SJSA1 (cell line): Measurements from ENCODE around the gene CEBPB. TPM values are rescaled to one million over a fixed set of nuclear protein-coding genes. Genes with fewer than 3 reads are reported as not detected.
A peak's percentile ranks its signal among the peaks of the same experiment; 100 is the strongest.

ENCODE experiments used
- DNase-seq, 2 experiments: peaks; one replicate each; pipeline ENCODE4 v3.0.0-alpha.2; 2015 to 2020; ENCODE audit warnings: low spot score in 2 of 2, low read depth in 1 of 2
- H3K27ac ChIP-seq: fragments of 250-450 bp; sonication (Bioruptor Pico); 2 replicates; pipeline ENCODE4 v1.5.1; 2020; ENCODE audit warnings: mild to moderate bottlenecking, moderate library complexity
- H3K27me3 ChIP-seq: fragments of 250-450 bp; sonication (Bioruptor Pico); replicated peaks from 2 replicates; pipeline ENCODE4 v1.5.1; 2020; ENCODE audit warnings: mild to moderate bottlenecking, moderate library complexity
- H3K36me3 ChIP-seq: fragments of 250-450 bp; sonication (Bioruptor Pico); 2 replicates; pipeline ENCODE4 v1.5.1; 2020; ENCODE audit warnings: mild to moderate bottlenecking
- H3K4me1 ChIP-seq: fragments of 250-450 bp; sonication (Bioruptor Pico); replicated peaks from 2 replicates; pipeline ENCODE4 v1.6.1; 2021; ENCODE audit warnings: mild to moderate bottlenecking
- H3K4me3 ChIP-seq: fragments of 250-450 bp; sonication (Bioruptor Pico); 2 replicates; pipeline ENCODE4 v1.5.1; 2020; ENCODE audit warnings: mild to moderate bottlenecking
- H3K9me3 ChIP-seq: fragments of 250-450 bp; sonication (Bioruptor Pico); replicated peaks from 2 replicates; pipeline ENCODE4 v1.5.1; 2020; ENCODE audit warnings: mild to moderate bottlenecking
- total RNA-seq: library from RNA; depleted of rRNA; stranded (reverse); fragments of >200 nt; shearing (Covaris generic); gene quantifications from 2 replicates; pipeline ENCODE4 v1.2.3, GENCODE V29; 2014; rRNA removed

CEBPB gene
- total RNA-seq = 29.3 and 30.8 TPM in 2 replicates

GRCh38 chr20:50190251-50191064 lies at the start of gene CEBPB:
CEBPB (plus strand) TSS chr20:50190830; CDS start chr20:50191034, 204 bp downstream.
- Histone ChIP-seq H3K27me3 (no peaks in the 10 kb centered on the region), H3K4me1 (peaks cover 25% of the 10 kb centered on the region), H3K4me3 (peak within 1 kb of the TSS; percentile 100), H3K9me3 (peaks cover 3% of the 10 kb centered on the region; the same call in 1 of the 2 replicates), H3K36me3 (peaks cover 41% of the 10 kb centered on the region), H3K27ac (peak within 1 kb of the TSS; percentile 97)
- peak; percentile 91 to 92 for DNase-seq

GRCh38 chr20:50141018-50141675 lies 49.5 kb upstream of the CEBPB start:
- Histone ChIP-seq H3K27ac (no peak overlapping the region), H3K4me1 (peaks cover 40% of the 10 kb centered on the region), H3K27me3 (no peaks in the 10 kb centered on the region), H3K9me3 (no peaks in the 10 kb centered on the region), H3K4me3 (no peak overlapping the region), H3K36me3 (peaks cover 77% of the 10 kb centered on the region)
- DNase-seq = no peak

GRCh38 chr20:50141811-50142561 lies 48.6 kb upstream of the CEBPB start:
- DNase-seq = no peak
- H3K9me3 ChIP-seq = no peaks in the 10 kb centered on the region
- H3K4me3 ChIP-seq = no peak overlapping the region
- H3K27me3 ChIP-seq = no peaks in the 10 kb centered on the region
- H3K4me1 ChIP-seq = peaks cover 45% of the 10 kb centered on the region
- H3K27ac ChIP-seq = no peak overlapping the region
- H3K36me3 ChIP-seq = peaks cover 81% of the 10 kb centered on the region

DNA sequence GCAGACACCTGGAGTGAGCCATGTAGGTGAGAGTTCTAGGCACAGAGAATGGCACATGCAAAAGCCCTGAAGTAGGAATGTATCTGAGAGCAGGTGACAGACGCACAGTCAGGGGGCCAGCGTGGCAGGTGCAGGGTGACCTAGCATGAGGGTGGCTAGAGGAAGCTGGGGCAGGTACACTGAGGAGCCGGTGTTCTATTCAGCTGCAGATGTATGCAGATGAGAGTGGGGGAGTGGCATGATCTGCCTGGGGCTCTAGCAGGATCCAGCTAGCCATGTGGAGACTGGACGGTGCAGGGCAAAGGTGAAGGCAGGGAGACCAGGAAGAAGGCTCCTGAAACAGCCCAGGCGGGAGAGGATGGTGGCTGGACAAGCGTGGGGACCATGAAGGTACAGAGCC lies 47.8 kb upstream of the CEBPB start:
- Histone ChIP-seq H3K4me3 (no peak overlapping the region), H3K4me1 (peaks cover 45% of the 10 kb centered on the region), H3K27ac (no peak overlapping the region), H3K9me3 (no peaks in the 10 kb centered on the region), H3K27me3 (no peaks in the 10 kb centered on the region), H3K36me3 (peaks cover 81% of the 10 kb centered on the region)
- no peak for DNase-seq

GRCh38 chr20:50144362-50144761 lies 46.3 kb upstream of the CEBPB start:
- no peaks in the 10 kb centered on the region for H3K9me3 ChIP-seq
- peak; percentile 57 to 79 for DNase-seq
- no peaks in the 10 kb centered on the region for H3K27me3 ChIP-seq
- no peak overlapping the region for H3K4me3 ChIP-seq
- H3K36me3 ChIP-seq = peaks cover 79% of the 10 kb centered on the region
- peaks cover 39% of the 10 kb centered on the region for H3K4me1 ChIP-seq
- peak overlapping the region; percentile 51 for H3K27ac ChIP-seq

DNA sequence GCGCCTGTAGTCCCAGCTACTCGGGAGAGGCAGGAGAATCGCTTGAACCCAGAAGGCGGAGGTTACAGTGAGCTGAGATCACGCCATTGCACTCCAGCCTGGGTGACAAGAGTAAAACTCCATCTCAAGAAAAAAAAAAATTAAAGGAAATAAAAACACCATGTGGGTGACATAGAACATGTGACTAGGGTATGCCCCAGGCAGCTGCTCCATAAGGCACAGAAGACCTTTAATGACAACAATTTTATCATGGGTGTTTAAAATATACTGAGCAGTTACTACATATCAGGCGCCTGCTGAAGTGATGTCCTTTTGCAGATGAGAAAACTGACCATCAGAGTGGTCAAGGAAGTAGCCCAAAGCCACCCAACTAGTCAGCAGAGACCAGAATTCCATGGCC lies 45.1 kb upstream of the CEBPB start:
- Histone ChIP-seq H3K9me3 (no peaks in the 10 kb centered on the region), H3K4me1 (peaks cover 41% of the 10 kb centered on the region), H3K27ac (no peak overlapping the region; the same call in 1 of the 2 replicates), H3K36me3 (peaks cover 83% of the 10 kb centered on the region), H3K4me3 (no peak overlapping the region), H3K27me3 (no peaks in the 10 kb centered on the region)
- DNase-seq = no peak

GRCh38 chr20:50146214-50146613 lies 44.4 kb upstream of the CEBPB start:
- Histone ChIP-seq H3K27ac (peak overlapping the region; percentile 96), H3K36me3 (peaks cover 83% of the 10 kb centered on the region), H3K4me1 (peaks cover 47% of the 10 kb centered on the region), H3K4me3 (no peak overlapping the region), H3K9me3 (no peaks in the 10 kb centered on the region), H3K27me3 (no peaks in the 10 kb centered on the region)
- DNase-seq = no peak

GRCh38 chr20:50146732-50147662 lies 43.6 kb upstream of the CEBPB start:
- Histone ChIP-seq H3K27ac (peak overlapping the region; percentile 96), H3K4me3 (no peak overlapping the region), H3K4me1 (peaks cover 55% of the 10 kb centered on the region), H3K9me3 (no peaks in the 10 kb centered on the region), H3K27me3 (no peaks in the 10 kb centered on the region), H3K36me3 (peaks cover 80% of the 10 kb centered on the region)
- peak; percentile 71 to 81 for DNase-seq

DNA sequence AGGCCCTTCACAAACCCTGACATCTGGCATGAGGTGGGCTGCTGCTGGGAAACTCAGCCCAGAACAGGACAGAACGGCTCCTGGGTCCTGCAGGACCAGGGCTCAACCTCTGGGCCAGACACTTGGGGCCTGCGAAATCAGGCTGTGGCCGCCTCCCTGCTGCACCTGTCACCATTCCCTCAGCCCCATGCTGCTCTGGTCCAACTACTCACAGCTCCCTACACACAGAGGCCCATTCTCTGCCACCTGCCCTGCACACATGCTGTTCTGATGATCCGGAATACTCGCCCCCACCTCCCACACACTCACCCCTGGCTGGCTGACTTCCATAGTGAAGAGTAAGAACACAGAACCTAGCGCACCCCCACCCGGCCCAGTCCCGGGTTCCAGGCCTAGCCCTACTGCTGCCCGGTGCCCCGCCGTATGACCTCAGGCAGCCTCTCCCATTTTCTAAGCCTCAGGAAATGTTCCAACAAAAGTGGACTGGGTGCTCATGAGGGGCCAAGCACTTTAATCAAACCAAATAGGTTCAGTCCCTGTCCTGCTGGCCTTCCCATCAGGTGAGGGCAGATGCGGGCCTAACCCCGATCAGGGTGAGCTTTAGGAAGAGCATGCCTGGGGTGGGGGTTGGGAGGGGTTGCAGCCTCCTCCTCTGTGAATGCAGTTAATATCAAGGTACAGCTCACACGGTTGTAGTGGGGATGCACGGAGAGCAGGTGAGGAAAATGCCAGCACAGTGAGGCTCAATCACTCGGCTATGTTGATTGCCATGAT lies 41.0 kb upstream of the CEBPB start:
- no peak for DNase-seq
- Histone ChIP-seq H3K4me3 (no peak overlapping the region), H3K9me3 (no peaks in the 10 kb centered on the region), H3K27me3 (no peaks in the 10 kb centered on the region), H3K36me3 (peaks cover 72% of the 10 kb centered on the region), H3K27ac (no peak overlapping the region), H3K4me1 (peaks cover 64% of the 10 kb centered on the region)

GRCh38 chr20:50151034-50151743 lies 39.4 kb upstream of the CEBPB start:
- 0 out of 2 replicates have a peak overlapping the region, but pooled peaks have one; percentile 1 for H3K27ac ChIP-seq
- no peaks in the 10 kb centered on the region for H3K9me3 ChIP-seq
- H3K4me3 ChIP-seq = no peak overlapping the region
- no peaks in the 10 kb centered on the region for H3K27me3 ChIP-seq
- no peak for DNase-seq
- H3K36me3 ChIP-seq = peaks cover 64% of the 10 kb centered on the region
- peaks cover 58% of the 10 kb centered on the region for H3K4me1 ChIP-seq

- Histone ChIP-seq H3K4me3 (peak overlapping the region; percentile 98), H3K4me1 (peaks cover 44% of the 10 kb centered on the region), H3K36me3 (peaks cover 51% of the 10 kb centered on the region), H3K9me3 (no peaks in the 10 kb centered on the region), H3K27ac (peak overlapping the region; percentile 69; the same call in 1 of the 2 replicates), H3K27me3 (no peaks in the 10 kb centered on the region)
- DNase-seq = no peak
Observed at GRCh38 chr20:50152394-50153152, 38.1 kb upstream of the CEBPB start.
